Epithelial cell of proximal tubule (primary cell): ENCODE data around the gene RASGRP3. TPM values are rescaled to one million over a fixed set of nuclear protein-coding genes. Genes with fewer than 3 reads are reported as not detected.

Experiments used
- DNase-seq: peaks from one replicate; pipeline ENCODE4 v3.0.0-alpha.2; 2011; ENCODE audit warnings: low read depth
- H3K4me3 ChIP-seq: 2 replicates; pipeline ENCODE4 v1.5.1; 2011; ENCODE audit warnings: low read depth, mild to moderate bottlenecking, low read length
- total RNA-seq: library from RNA; depleted of rRNA; stranded (reverse); fragments of >200 nt; gene quantifications from 2 replicates; pipeline ENCODE4 v1.2.3, GENCODE V29; 2015
- TF ChIP-seq, protein P1 (sequence below): conservative IDR thresholded peaks from 2 replicates; pipeline ENCODE4 v1.5.1; 2012; ENCODE audit warnings: low read depth, mild to moderate bottlenecking, low read length

RASGRP3 gene
- total RNA-seq, 1 donor from 2014 or later: 1.1 TPM

DNA sequence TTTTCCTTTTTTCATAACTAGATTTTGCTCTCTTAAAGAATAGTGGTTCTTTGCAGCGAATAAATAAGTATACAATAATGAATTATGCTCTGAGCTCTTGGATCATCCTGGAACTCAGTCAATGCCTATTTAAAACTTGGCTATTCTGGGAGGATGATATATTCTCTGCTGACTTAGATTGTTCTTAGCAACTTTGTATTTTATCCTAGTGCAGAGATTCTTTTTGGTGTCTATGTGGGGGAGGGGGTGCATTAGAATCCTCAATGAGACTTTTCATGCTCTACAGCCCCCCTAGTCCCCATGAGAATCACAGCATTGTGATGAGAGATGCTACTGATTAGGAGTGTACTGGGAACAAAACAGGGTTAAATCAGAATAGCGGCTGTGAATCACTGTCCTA lies 131.5 kb downstream of the RASGRP3 start:
- no peak for DNase-seq
- H3K4me3 ChIP-seq: no peak overlapping the region
- TF ChIP-seq, protein P1, sequence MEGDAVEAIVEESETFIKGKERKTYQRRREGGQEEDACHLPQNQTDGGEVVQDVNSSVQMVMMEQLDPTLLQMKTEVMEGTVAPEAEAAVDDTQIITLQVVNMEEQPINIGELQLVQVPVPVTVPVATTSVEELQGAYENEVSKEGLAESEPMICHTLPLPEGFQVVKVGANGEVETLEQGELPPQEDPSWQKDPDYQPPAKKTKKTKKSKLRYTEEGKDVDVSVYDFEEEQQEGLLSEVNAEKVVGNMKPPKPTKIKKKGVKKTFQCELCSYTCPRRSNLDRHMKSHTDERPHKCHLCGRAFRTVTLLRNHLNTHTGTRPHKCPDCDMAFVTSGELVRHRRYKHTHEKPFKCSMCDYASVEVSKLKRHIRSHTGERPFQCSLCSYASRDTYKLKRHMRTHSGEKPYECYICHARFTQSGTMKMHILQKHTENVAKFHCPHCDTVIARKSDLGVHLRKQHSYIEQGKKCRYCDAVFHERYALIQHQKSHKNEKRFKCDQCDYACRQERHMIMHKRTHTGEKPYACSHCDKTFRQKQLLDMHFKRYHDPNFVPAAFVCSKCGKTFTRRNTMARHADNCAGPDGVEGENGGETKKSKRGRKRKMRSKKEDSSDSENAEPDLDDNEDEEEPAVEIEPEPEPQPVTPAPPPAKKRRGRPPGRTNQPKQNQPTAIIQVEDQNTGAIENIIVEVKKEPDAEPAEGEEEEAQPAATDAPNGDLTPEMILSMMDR: no peak

DNA sequence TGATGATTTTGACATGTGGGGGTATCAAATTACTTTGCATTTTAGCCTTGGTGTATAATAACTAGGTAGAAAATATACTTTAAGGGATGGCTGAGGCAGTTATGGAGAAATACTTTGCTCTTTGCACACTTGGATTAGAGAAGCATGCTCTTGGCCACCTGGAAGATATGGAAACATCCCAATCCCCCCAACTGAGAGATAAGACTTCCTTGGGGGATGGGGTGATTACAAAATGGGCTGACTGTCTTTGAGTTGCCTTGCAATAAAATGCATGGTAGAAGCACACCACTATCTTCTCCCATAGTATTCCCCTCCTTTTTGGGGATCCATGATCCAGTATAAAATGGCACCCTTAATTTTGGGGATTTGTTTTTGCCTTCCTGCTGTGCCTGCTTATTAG lies 137.7 kb downstream of the RASGRP3 start:
- no peak for DNase-seq
- H3K4me3 ChIP-seq: no peak overlapping the region
- TF ChIP-seq, protein P1: no peak

Other genes starting within 250 kb of the RASGRP3 start
- 20.4 and 93.6 TPM in 2 replicates for gene FAM98A, start 122.7 kb downstream of the RASGRP3 start, total RNA-seq